H4 (cell line): ENCODE results near the gene IGDCC3. TPM values are rescaled to one million over a fixed set of nuclear protein-coding genes. Genes with fewer than 3 reads are reported as not detected.

Source experiments
- DNase-seq: peaks from one replicate; pipeline ENCODE4 v3.0.0-alpha.2; 2015; ENCODE audit warnings: low spot score
- total RNA-seq: library from RNA; depleted of rRNA; stranded (reverse); fragments of >200 nt; shearing (Covaris generic); gene quantifications from 2 replicates; pipeline ENCODE4 v1.2.3, GENCODE V29; 2014; rRNA removed

Gene IGDCC3
- not detected in 2 replicates for total RNA-seq

- no peak for DNase-seq
Observed at GRCh38 chr15:65377976-65378366, at the start of gene IGDCC3. TSS of gene IGDCC3 (minus strand) at chr15:65378002. CDS start at chr15:65377788, 214 bp downstream.

- no peak for DNase-seq
Observed at GRCh38 chr15:65426216-65426853, 48.5 kb upstream of the IGDCC3 start.

GRCh38 chr15:65424683-65425082, 46.9 kb upstream of the IGDCC3 start:
- no peak for DNase-seq

DNA sequence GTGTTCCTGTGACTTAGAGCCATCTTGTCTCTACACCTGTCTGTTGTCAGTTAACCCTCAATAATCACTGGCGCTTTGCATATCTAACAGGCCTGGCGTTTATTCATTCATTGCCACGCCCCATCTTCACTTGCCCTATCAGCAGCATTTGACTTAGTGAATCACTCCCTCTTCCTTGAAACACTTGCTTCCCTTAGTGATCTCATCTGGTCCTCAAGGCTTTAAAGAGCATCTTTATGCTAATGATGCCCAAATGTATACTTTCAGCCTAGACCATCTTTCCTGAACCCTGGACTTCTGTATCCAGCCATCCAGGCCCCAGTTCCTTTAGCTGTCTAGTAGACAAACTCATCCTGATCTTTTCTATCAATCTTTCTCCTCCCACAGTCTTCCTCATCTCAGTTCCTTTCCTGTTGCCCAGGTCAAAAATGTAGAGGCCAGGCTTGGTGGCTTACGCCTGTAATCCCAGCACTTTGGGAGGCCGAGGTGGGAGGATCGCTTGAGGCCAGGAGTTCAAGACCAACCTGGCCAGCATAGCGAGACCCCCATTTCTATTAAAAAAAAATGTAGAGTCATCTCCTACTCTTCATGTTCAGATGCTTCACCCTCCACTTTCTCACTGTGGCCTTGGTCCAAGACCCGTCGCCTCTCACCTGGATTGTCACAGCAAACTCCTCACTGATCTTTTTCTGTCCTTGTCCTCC, 46.3 kb upstream of the IGDCC3 start:
- DNase-seq, result no peak

- no peak for DNase-seq
Observed at GRCh38 chr15:65423150-65423975, 45.6 kb upstream of the IGDCC3 start.

DNA sequence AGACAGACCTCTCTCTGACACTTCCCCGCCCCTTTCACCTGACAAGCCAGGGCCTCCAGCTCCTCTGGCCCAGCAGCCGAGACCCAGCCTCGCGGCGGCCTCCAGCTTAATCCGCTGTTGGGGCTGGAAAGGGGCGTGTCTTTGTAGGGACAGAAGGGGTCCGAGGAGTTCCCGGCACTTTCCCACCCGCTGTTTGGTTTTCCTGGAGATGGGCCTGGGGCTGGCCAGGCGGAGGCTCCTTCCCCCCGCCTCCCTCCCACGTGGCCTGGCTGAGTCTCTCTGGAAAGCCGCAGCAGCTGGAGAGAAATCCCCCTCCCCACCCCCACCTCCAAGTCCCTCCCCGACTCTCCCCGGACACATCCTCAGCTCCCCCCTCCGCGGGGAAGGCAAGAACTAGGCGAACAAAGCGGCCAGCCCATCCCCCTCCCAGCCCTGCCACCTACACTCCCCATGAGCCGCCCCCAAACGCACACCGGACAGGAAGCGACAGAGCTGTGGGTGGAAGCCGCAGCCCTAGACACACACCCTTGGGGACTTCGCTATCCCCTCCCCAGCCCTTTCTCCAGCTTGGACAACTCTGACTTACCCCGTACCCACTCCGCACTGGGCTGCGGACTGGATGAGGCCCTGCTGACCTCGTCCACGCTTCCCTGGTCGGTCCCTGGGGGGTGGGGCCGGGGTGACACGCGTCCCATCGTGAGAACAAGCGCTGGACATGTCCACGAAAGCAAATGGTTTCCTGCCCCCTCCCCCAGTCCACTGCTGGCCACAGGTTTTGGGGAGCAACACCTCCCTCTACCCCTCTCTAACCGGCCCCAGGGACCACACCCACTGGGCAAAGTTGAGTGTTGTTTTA, 43.8 kb upstream of the IGDCC3 start:
- no peak for DNase-seq

- DNase-seq, result no peak
Observed at GRCh38 chr15:65420975-65421359, 43.2 kb upstream of the IGDCC3 start.

- no peak for DNase-seq
Observed at GRCh38 chr15:65418596-65418995, 40.8 kb upstream of the IGDCC3 start.

DNA sequence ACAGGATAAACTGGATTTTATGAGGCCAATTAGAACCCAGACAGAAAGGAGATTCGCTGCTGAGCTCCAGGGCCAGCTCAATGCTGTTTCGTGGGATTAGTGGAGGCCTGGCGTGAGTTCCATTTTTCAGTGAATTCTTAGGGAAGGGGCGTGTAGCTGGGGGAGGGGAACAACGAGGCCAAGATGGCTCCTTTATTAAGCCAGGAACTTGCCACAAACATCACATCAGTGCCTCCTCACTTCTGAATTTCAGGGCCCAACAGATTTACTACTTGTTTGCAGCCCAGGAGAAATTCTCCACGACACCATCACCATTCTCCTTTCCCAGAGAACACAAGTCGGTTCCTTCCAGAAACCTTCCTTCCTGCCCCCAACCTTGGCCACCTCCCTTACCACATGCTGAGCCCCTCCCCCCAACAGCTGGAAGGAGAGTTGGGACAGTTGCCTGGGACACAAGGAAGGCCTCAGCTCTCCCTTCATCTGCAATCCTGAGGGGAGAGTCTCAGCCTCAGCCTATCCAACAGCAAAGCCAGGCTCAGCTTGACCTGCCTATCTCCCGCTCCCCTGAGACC, 39.1 kb upstream of the IGDCC3 start:
- DNase-seq, result peak; percentile 37

- DNase-seq, result no peak
Observed at GRCh38 chr15:65414841-65415621, 37.2 kb upstream of the IGDCC3 start.

DNA sequence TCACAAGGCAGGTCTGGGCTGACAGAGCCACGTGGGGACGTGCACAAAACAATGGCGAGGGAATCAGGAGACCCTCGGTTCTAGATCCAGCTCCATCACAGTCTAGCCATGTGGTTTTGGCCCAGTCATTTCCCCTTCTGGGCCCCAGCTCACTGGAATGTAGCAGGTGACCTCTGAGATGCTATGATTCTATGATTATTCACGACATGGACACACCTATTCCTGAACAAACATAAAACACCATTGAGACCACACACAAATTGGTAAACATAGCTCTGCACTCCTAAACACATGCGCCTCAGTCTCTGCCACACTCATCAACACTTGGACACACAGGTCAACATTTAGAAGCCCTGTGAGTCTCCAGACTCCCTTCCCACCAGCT, 36.0 kb upstream of the IGDCC3 start:
- DNase-seq, result no peak

- DNase-seq, result no peak
Observed at GRCh38 chr15:65413051-65413759, 35.4 kb upstream of the IGDCC3 start.

DNA sequence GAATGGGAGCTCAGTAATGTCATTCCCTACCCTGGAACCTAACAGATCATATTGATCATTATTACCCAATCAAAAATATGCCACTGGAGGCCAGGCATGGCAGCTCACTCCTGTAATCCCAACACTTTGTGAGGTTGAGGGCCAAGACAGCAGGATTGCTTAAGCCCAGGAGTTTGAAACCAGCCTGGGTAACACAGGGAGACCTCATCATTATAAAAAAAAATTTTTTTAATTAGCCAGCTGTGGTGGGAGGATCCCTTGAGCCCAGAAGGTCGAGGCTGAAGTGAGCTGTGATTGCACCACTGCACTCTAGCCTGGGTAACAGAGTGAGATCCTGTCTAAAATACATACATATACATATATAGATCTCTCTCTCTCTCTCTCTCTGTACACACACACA, 34.8 kb upstream of the IGDCC3 start:
- no peak for DNase-seq

- no peak for DNase-seq
Observed at GRCh38 chr15:65411465-65412071, 33.8 kb upstream of the IGDCC3 start.

GRCh38 chr15:65410972-65411371, 33.2 kb upstream of the IGDCC3 start:
- DNase-seq, result no peak

GRCh38 chr15:65410036-65410435, 32.2 kb upstream of the IGDCC3 start:
- DNase-seq, result no peak

GRCh38 chr15:65409036-65409631, 31.3 kb upstream of the IGDCC3 start:
- peak; percentile 97 for DNase-seq

DNA sequence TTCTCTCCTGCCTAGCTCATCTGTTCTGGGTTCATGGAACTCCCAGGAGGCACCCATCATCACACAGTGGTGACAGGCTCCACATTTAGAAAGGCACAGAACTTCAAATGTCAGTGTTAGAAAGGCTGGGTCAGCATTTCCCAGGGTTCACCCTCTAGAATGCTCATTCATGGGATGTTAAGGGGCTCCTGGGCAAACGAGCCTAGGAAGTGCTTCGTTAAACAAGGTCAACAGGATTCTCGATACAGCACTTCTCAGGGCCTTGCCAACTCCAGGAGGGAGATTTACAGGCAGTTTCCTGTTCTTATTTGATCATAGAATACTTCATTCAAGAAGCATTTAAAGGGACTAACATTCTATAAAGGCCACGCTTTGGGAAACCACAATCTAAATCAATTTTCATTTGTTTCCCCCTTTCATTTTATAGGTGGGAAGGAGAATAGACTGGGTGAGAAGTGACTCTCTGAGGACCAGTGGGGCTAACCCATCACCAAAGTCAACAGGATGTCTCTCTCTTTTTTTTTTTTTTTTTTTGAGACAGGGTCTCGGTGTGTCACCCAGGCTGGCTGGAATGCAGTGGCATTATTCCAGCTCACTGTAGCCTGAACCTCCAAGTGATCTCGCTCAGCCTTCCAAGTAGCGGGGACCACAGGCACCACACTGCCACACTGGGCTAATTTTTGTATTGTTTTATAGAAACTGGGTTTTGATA, 30.7 kb upstream of the IGDCC3 start:
- DNase-seq, result no peak
